SIG-M5 treated with dmso at 0.1 percent for 504 hours (cell line): ENCODE data around the gene KSR1.

Source experiments
- DNase-seq: peaks from one replicate; lab custom pipeline; 2025; ENCODE audit not compliant: unreplicated experiment; lab: John Stamatoyannopoulos, UW

Gene KSR1

DNA sequence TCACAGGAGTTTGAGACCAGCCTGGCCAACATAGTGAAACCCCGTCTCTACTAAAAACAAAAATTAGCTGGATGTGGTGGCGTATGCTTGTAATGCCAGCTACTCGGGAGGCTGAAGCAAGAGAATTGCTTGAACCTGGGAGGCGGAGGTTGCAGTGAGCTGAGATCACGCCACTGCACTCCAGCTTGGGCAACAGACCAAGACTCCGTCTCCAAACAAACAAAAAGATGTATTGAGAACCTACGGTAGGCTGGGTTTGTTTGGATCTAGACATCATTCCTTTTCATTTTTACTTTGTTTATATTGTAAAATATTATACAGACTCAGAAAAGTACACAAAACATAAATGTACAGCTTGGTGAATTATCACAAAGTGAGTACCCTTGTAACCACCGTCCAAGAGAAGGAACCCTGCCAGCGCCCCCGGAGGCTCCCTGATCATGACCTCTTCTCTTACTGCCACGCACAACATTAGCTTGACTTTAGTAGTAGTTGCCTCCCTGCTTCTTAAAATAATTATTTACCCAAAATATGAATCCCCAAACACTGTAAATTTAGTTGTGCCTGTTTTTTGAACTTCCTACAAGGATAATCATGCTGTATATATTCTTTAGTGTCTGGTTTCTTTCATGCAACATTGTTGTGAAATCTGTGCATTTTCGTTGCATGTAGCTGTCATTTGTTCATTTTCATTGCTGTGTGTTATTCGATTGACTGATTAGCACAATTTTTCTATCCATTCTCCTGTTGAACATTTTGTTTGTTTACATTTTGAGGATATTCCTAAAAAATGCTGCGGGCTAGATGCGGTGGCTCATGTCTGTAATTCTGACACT, 56.5 kb downstream of the KSR1 start:
- DNase-seq: no peak

- DNase-seq: no peak
Observed at GRCh38 chr17:27513849-27514248, 57.6 kb downstream of the KSR1 start.

DNA sequence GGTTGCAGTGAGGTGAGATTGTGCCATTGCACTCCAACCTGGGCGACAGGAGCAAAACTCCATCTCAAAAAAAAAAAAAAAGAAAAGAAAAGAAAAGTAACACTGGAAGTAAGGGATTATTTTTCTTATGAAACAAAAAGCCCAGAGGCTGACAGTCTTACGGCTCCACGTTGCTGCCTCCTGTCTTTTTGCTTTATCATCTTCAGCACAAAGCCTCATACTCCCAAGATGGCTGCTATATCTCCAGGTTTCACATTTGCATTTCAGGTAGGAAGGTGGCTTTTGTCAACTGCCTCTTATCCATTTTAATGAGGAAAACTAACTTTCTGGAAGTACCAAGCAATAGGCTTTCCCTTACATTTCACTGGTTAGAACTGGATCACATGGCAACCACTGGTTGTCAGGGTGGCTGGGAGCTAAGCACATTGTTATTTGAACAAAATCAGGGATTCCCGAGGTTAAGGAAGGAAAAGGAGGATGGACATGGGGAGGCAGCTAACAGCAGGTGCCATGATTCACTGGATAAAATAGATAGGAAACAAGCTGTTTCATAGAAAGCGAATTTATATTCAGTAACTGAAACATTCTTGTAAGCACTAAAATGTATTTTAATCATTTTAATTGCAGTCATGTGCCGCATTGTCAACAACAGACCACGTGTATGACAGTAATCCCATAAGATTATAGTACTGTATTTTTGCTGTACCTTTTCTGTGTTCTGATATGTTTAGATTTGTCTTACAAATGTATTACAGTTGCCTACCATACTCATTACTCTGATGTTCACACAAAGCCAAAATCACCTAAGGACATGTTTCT, 58.6 kb downstream of the KSR1 start:
- DNase-seq: no peak

- no peak for DNase-seq
Observed at GRCh38 chr17:27518048-27518447, 61.8 kb downstream of the KSR1 start.

GRCh38 chr17:27518545-27519521, 62.6 kb downstream of the KSR1 start:
- no peak for DNase-seq

- DNase-seq: no peak
Observed at GRCh38 chr17:27519550-27519949, 63.3 kb downstream of the KSR1 start.

- DNase-seq: no peak
Observed at GRCh38 chr17:27520491-27521185, 64.4 kb downstream of the KSR1 start.

GRCh38 chr17:27521281-27522027, 65.2 kb downstream of the KSR1 start:
- DNase-seq: no peak

- DNase-seq: no peak
Observed at GRCh38 chr17:27522028-27522635, 65.9 kb downstream of the KSR1 start.

GRCh38 chr17:27523712-27524111, 67.5 kb downstream of the KSR1 start:
- no peak for DNase-seq

DNA sequence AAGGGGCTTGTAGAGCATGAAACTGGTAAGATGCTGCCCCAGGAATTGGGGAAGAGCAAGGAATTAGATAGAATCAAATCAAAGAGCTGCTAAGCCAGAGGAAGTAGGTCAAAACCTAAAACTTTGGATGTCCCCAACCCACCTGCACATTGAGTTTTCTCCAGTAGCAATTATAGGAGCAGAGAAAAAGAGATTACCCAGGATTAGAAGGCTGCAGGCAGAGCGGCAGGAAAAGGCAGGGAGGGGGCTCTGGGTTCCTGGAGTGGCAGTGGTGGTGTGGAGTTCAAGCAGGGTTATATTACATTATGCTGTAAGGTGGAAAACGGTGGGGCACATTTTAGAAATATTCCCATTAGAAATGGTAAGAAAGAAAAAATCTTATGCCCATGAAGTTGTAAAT, 68.3 kb downstream of the KSR1 start:
- no peak for DNase-seq

DNA sequence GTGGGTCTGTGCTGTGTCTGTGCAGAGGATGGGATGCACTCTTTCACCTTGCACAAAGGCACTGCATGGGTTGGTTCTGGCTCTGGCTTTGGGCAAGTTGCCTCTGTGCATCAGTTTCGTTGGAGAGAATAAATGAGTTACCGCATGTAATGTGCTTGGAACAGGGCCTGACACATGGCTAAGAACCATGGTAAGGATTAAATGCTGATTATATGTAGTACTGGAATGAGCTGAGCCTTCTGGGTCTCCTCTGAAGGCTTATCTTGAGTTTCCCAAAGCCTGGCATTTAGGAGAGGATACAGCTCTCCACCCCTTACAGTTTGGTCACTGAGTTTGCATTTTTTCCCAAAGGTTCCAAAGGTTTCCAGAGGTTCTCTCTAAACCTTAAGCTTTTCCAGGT, 69.1 kb downstream of the KSR1 start:
- no peak for DNase-seq

- peak; percentile 12 for DNase-seq
Observed at GRCh38 chr17:27525836-27526603, 69.8 kb downstream of the KSR1 start.

DNA sequence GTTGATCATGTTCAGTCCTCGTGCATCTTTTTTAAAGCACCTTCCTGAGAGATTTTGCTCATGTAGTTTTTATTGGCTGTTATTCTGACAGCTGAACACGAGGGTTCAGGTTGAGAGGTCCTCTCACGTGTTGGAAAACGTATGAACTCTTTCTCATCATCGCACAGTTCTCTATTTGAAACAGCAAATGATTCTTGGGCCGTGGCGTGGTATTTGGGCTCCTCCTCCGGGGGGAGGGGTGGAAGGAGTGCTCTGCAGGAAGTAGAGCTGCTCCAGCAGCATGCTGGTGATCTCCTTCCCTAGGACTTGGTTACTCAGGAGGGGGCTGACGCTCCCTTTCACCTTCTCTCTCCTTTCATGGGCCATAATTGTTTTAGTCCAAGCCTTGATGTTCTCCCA, 70.4 kb downstream of the KSR1 start:
- DNase-seq: peak; percentile 90

DNA sequence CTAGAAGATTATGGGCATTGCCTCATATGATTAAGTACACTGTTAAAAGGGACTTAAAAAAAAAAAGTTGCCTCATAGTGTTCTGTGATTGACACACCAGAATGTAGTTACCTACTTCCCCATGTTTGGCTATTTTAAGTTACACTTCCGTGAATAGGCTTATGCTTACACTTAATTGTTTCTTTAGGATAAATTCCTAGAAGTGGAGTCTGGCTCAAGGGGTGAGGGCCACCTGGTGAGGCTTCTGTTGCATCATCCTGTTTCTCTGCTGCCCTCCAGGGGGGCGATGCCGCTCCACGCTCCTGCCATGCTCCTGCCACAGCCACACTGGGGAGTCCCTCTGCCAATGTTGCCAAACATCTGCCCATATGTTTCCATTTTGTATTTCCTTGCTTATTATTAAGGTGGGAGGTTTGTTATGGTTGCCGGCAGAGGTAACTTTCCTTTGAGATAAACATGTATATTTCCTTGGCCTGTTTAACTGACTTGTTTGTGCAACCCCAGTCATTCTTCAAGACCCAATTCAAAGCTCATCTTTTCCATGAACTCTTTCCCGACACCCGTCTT, 73.1 kb downstream of the KSR1 start:
- peak; percentile 96 for DNase-seq

DNA sequence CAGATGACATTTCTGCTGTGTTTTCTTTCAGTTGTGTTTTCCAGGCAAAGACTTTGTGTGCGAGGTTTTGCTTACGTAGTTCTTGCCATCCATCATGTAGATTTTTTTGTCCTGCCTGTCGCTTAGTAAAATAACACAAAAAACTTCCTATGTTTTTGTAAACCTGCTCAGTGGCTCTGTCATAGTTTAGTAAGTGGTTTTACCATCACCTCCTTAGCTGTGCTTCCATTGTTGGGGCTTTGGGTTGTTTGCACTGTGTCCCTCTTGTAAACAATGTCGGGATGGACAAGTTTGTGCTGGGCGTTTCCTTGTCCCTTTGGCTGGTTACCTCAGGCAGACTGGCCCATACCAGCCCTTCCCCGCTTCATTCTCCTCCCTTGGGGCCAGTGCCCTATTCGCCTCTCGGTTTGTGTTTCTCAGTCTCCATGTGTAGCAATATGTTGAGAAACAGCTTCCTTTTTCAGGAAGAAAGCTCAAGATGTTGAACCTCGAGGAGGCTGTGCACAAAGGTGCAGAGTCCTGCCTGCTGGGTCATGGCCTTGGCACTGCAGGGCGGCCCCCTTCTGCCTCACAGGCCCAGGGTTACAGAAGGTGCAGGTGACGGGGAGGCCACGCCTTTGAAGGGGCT, 74.6 kb downstream of the KSR1 start:
- peak; percentile 95 for DNase-seq

DNA sequence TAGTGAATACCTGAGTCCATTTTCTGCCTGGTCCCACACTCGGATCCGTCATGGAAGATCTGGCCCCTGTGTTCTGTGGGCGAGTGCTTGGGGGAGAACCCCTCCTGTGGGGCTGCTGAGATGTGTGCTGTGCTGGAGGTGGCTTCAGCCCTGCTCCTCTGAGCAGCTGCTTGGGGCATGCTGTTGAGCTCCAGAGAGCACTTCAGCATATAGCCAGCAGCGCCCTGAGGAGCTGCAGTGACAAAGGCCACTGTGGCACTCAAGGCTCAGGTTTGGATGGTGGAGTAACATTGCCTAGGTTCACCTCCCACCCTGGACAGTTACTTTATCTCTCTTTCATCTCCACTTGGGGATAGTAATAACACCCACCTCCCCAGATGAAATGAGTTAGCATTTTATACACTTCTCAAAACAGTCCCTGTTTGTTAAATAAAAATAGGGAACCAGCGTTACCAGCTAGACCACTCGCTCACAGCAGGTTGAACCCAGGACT, 75.3 kb downstream of the KSR1 start:
- DNase-seq: peak; percentile 69
